Liver (tissue), 9 donors: ENCODE data around the gene BAMBI. TPM values are rescaled to one million over a fixed set of nuclear protein-coding genes. Genes with fewer than 3 reads are reported as not detected.

Experiments used
- DNase-seq: peaks from one replicate; pipeline ENCODE4 v3.0.0-alpha.2; 2017; ENCODE audit warnings: low spot score
- H3K27ac ChIP-seq, 2 donors: one replicate each; pipeline ENCODE4 v1.7.0; 2013; ENCODE audit warnings: inconsistent platforms in 2 of 2, low read length in 2 of 2, control low read depth in 1 of 2, low read depth in 1 of 2, mild to moderate bottlenecking in 1 of 2
- H3K27me3 ChIP-seq, 4 donors: one replicate each; pipeline versions ENCODE4 v1.6.1 to v1.7.0; 2013; ENCODE audit warnings: low read length in 3 of 4, inconsistent platforms in 1 of 4, mild to moderate bottlenecking in 1 of 4, moderate library complexity in 1 of 4; ENCODE audit not compliant: control insufficient read depth in 4 of 4, insufficient read depth in 4 of 4
- H3K36me3 ChIP-seq, 4 donors: one replicate each; pipeline versions ENCODE4 v1.6.1 to v1.7.0; 2013; ENCODE audit warnings: low read length in 3 of 4, mild to moderate bottlenecking in 3 of 4, low read depth in 1 of 4, moderate library complexity in 1 of 4; ENCODE audit not compliant: control insufficient read depth in 4 of 4, insufficient read depth in 3 of 4
- H3K4me1 ChIP-seq, 4 donors: one replicate each; pipeline versions ENCODE4 v1.6.1 to v1.7.0; 2013; ENCODE audit warnings: low read length in 3 of 4, mild to moderate bottlenecking in 3 of 4, moderate library complexity in 1 of 4; ENCODE audit not compliant: control insufficient read depth in 4 of 4, insufficient read depth in 4 of 4
- H3K4me3 ChIP-seq, 3 donors: one replicate each; pipeline versions ENCODE4 v1.6.1 to v1.7.0; 2013; ENCODE audit warnings: low read length in 3 of 3, control low read depth in 1 of 3, low read depth in 1 of 3, mild to moderate bottlenecking in 1 of 3
- H3K9ac ChIP-seq, 2 donors: one replicate each; pipeline ENCODE4 v1.7.0; 2013; ENCODE audit warnings: low read length in 2 of 2, mild to moderate bottlenecking in 2 of 2, moderate library complexity in 2 of 2, control low read depth in 1 of 2, low read depth in 1 of 2
- H3K9me3 ChIP-seq, 4 donors: one replicate each; pipeline versions ENCODE4 v1.6.1 to v1.7.0; 2013; ENCODE audit warnings: low read length in 3 of 4; ENCODE audit not compliant: control insufficient read depth in 4 of 4
- ATF3 ChIP-seq: IDR thresholded peaks from 2 replicates; pipeline ENCODE4 v1.6.1; 2016; ENCODE audit warnings: antibody characterized with exemption
- EGR1 ChIP-seq, 2 donors: IDR thresholded peaks; 2 replicates each; pipeline ENCODE4 v1.6.1; 2016 to 2018; ENCODE audit warnings: antibody characterized with exemption in 2 of 2, low read depth in 2 of 2
- FOXA1 ChIP-seq: IDR thresholded peaks from 2 replicates; pipeline ENCODE4 v1.6.1; 2016; ENCODE audit warnings: antibody characterized with exemption
- FOXA2 ChIP-seq: IDR thresholded peaks from 2 replicates; pipeline ENCODE4 v1.6.1; 2016; ENCODE audit warnings: antibody characterized with exemption
- GABPA ChIP-seq, 2 donors: IDR thresholded peaks in 1 of 2; conservative IDR thresholded peaks in 1 of 2; 2 replicates each; pipeline ENCODE4 v1.6.1; 2016; ENCODE audit warnings: antibody characterized with exemption in 2 of 2, mild to moderate bottlenecking in 1 of 2, moderate library complexity in 1 of 2
- HNF4A ChIP-seq, 2 donors: conservative IDR thresholded peaks; 2 replicates each; pipeline ENCODE4 v1.6.1; 2016; ENCODE audit warnings: antibody characterized with exemption in 2 of 2, mild to moderate bottlenecking in 2 of 2
- HNF4G ChIP-seq: IDR thresholded peaks from 2 replicates; pipeline ENCODE4 v1.6.1; 2016; ENCODE audit warnings: antibody characterized with exemption
- JUND ChIP-seq, 2 donors: IDR thresholded peaks; 2 replicates each; pipeline ENCODE4 v1.6.1; 2016; ENCODE audit warnings: antibody characterized with exemption in 2 of 2
- NR2F2 ChIP-seq: IDR thresholded peaks from 2 replicates; pipeline ENCODE4 v1.6.1; 2016; ENCODE audit warnings: antibody characterized with exemption
- RAD21 ChIP-seq, 2 donors: IDR thresholded peaks; 2 replicates each; pipeline ENCODE4 v1.6.1; 2016; ENCODE audit warnings: antibody characterized with exemption in 2 of 2, mild to moderate bottlenecking in 2 of 2
- RXRA ChIP-seq, 2 donors: IDR thresholded peaks; 2 replicates each; pipeline ENCODE4 v1.6.1; 2017 to 2018; ENCODE audit warnings: antibody characterized with exemption in 2 of 2, mild to moderate bottlenecking in 1 of 2
- SP1 ChIP-seq: IDR thresholded peaks from 2 replicates; pipeline ENCODE4 v1.6.1; 2018; ENCODE audit warnings: antibody characterized with exemption, mild to moderate bottlenecking
- TAF1 ChIP-seq: conservative IDR thresholded peaks from 2 replicates; pipeline ENCODE4 v1.6.1; 2016; ENCODE audit warnings: antibody characterized with exemption, mild to moderate bottlenecking
- YY1 ChIP-seq: IDR thresholded peaks from 2 replicates; pipeline ENCODE4 v1.6.1; 2016; ENCODE audit warnings: antibody characterized with exemption, mild to moderate bottlenecking
- WGBS: extraction: QIAGEN DNeasy Blood & Tissue Kit; methylation state at CpG from one replicate; pipeline ENCODE4 v1.1.7; 2013; 5-methylcytosine and 5-hydroxymethylcytosine counted together
- polyA plus RNA-seq, 2 donors: library from polyadenylated mRNA; stranded (reverse) in 1 of 2; unstranded in 1 of 2; fragments of 200-250 nt in 1 of 2; fragments of >200 nt in 1 of 2; fragmentation: Nextera tagmentation in 1 of 2; extraction: Ambion mirVana in 1 of 2; gene quantifications; one replicate each; pipeline versions ENCODE4 v1.2.1 to v1.2.3, GENCODE V29; 2013 to 2015
- total RNA-seq, 2 donors: library from RNA; depleted of rRNA; stranded (reverse); fragments of >200 nt; gene quantifications; one replicate each; pipeline ENCODE4 v1.2.3, GENCODE V29; 2014
- TF ChIP-seq, protein P1 (sequence below): IDR thresholded peaks from 2 replicates; pipeline ENCODE4 v1.6.1; 2016; ENCODE audit warnings: antibody characterized with exemption, mild to moderate bottlenecking
- TF ChIP-seq, protein P2 (sequence below): IDR thresholded peaks from 2 replicates; pipeline ENCODE4 v1.6.1; 2016; ENCODE audit warnings: antibody characterized with exemption
- TF ChIP-seq, protein P3 (sequence below): IDR thresholded peaks from 2 replicates; pipeline ENCODE4 v1.6.1; 2016; ENCODE audit warnings: antibody characterized with exemption
- donor health status: healthy.
- donor health status: healthy.
- donor health status: healthy.
- donor health status: healthy.
- donor health status: healthy.

Gene BAMBI
- total and polyA plus RNA-seq, 4 donors: 4.6 to 10.6 (median 5.1) TPM

DNA sequence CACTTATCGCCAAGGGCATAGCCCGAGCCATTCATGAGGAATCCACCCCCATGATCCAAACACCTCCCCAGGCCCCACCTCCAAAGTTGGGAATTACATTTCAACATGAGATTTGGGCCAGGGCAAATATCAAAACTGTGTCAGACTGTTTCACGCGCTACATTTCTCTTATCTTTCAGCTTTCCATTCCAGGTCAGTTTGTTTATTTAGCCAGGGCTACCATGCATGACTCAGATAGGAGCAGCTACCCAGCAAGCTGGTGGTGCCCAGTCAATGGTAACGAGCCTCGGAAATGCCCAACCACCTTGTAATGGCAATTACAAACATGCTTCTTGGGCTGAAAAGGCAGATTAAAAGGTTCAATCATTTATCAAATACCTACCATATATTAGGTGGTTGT, 43.6 kb upstream of the BAMBI start:
- Histone ChIP-seq H3K36me3 (no peaks in the 10 kb centered on the region), H3K4me1 (no peaks in the 10 kb centered on the region), H3K9ac (no peak overlapping the region), H3K27ac (no peak overlapping the region), H3K27me3 (no peaks in the 10 kb centered on the region), H3K9me3 (no peaks in the 10 kb centered on the region), H3K4me3 (no peak overlapping the region)
- no peak for DNase-seq
- WGBS: 81% methylated on average over 6 of the region's 6 CpGs
- TF ChIP-seq, protein P1, sequence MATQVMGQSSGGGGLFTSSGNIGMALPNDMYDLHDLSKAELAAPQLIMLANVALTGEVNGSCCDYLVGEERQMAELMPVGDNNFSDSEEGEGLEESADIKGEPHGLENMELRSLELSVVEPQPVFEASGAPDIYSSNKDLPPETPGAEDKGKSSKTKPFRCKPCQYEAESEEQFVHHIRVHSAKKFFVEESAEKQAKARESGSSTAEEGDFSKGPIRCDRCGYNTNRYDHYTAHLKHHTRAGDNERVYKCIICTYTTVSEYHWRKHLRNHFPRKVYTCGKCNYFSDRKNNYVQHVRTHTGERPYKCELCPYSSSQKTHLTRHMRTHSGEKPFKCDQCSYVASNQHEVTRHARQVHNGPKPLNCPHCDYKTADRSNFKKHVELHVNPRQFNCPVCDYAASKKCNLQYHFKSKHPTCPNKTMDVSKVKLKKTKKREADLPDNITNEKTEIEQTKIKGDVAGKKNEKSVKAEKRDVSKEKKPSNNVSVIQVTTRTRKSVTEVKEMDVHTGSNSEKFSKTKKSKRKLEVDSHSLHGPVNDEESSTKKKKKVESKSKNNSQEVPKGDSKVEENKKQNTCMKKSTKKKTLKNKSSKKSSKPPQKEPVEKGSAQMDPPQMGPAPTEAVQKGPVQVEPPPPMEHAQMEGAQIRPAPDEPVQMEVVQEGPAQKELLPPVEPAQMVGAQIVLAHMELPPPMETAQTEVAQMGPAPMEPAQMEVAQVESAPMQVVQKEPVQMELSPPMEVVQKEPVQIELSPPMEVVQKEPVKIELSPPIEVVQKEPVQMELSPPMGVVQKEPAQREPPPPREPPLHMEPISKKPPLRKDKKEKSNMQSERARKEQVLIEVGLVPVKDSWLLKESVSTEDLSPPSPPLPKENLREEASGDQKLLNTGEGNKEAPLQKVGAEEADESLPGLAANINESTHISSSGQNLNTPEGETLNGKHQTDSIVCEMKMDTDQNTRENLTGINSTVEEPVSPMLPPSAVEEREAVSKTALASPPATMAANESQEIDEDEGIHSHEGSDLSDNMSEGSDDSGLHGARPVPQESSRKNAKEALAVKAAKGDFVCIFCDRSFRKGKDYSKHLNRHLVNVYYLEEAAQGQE: no peak
- TF ChIP-seq, protein P2, sequence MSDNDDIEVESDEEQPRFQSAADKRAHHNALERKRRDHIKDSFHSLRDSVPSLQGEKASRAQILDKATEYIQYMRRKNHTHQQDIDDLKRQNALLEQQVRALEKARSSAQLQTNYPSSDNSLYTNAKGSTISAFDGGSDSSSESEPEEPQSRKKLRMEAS: no peak
- TF ChIP-seq EGR1 (IDR thresholded peaks at IDR 0.05; ENCODE audit: low read depth in 2 of 2) (no peak), RXRA (IDR thresholded peaks at IDR 0.05) (no peak), TAF1 (no peak), JUND (IDR thresholded peaks at IDR 0.05) (no peak), HNF4A (conservative IDR thresholded peaks at IDR 0.05) (no peak), NR2F2 (no peak), FOXA1 (no peak), GABPA (IDR thresholded peaks at IDR 0.05 in 1 of 2, conservative IDR thresholded peaks at IDR 0.05 in 1 of 2) (no peak), SP1 (no peak), RAD21 (IDR thresholded peaks at IDR 0.05) (no peak), YY1 (no peak), HNF4G (no peak)
- TF ChIP-seq, protein P3, sequence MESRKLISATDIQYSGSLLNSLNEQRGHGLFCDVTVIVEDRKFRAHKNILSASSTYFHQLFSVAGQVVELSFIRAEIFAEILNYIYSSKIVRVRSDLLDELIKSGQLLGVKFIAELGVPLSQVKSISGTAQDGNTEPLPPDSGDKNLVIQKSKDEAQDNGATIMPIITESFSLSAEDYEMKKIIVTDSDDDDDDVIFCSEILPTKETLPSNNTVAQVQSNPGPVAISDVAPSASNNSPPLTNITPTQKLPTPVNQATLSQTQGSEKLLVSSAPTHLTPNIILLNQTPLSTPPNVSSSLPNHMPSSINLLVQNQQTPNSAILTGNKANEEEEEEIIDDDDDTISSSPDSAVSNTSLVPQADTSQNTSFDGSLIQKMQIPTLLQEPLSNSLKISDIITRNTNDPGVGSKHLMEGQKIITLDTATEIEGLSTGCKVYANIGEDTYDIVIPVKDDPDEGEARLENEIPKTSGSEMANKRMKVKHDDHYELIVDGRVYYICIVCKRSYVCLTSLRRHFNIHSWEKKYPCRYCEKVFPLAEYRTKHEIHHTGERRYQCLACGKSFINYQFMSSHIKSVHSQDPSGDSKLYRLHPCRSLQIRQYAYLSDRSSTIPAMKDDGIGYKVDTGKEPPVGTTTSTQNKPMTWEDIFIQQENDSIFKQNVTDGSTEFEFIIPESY: no peak

- H3K27me3 ChIP-seq: no peaks in the 10 kb centered on the region
- no peak overlapping the region for H3K27ac ChIP-seq
- H3K4me1 ChIP-seq: no peaks in the 10 kb centered on the region
- no peak for DNase-seq
- H3K4me3 ChIP-seq: no peak overlapping the region
- H3K9me3 ChIP-seq: no peaks in the 10 kb centered on the region
- no peaks in the 10 kb centered on the region for H3K36me3 ChIP-seq
- TF ChIP-seq NR2F2 (no peak), HNF4G (no peak), ATF3 (no peak), TAF1 (no peak), RAD21 (IDR thresholded peaks at IDR 0.05) (no peak), FOXA1 (no peak), GABPA (IDR thresholded peaks at IDR 0.05 in 1 of 2, conservative IDR thresholded peaks at IDR 0.05 in 1 of 2) (no peak), YY1 (no peak), SP1 (no peak), HNF4A (conservative IDR thresholded peaks at IDR 0.05) (no peak), FOXA2 (no peak), RXRA (IDR thresholded peaks at IDR 0.05) (no peak), JUND (IDR thresholded peaks at IDR 0.05) (no peak)
- TF ChIP-seq, protein P2: no peak
- TF ChIP-seq, protein P3: no peak
- TF ChIP-seq, protein P1: no peak
- H3K9ac ChIP-seq: no peak overlapping the region
- 86% methylated on average over 5 of the region's 5 CpGs for WGBS
These were observed 40.0 kb upstream of the BAMBI start for GRCh38 chr10:28637346-28637745.
